HG02885 (cell line): ENCODE data around the gene CSTPP1.

Experiments used
- ATAC-seq: cut with Tn5 transposase; IDR thresholded peaks from one replicate; pipeline ENCODE4 v1.9.1; 2021; ENCODE audit warnings: mild to moderate bottlenecking; ENCODE audit not compliant: unreplicated experiment, poor library complexity

CSTPP1 gene

DNA sequence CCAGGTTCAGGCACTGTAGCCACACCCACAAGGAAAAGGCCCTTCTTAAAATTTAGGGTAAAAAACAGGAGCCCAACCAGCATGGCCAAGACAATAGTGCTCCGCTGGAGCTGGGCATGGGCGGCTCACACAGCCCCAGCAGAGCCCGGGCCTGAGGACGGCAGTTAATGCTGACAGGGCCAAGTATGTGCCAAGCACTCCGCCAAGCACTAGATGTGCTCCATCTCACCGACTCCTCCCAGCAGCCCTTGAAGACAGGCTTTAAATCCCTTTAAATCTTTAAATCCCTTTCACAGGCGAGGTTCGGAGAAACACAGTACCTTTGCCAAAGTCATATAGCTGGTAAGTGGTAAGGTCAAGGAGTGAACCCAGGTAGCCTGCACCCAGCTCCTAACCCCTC lies 235.3 kb downstream of the CSTPP1 start:
- ATAC-seq: no peak

DNA sequence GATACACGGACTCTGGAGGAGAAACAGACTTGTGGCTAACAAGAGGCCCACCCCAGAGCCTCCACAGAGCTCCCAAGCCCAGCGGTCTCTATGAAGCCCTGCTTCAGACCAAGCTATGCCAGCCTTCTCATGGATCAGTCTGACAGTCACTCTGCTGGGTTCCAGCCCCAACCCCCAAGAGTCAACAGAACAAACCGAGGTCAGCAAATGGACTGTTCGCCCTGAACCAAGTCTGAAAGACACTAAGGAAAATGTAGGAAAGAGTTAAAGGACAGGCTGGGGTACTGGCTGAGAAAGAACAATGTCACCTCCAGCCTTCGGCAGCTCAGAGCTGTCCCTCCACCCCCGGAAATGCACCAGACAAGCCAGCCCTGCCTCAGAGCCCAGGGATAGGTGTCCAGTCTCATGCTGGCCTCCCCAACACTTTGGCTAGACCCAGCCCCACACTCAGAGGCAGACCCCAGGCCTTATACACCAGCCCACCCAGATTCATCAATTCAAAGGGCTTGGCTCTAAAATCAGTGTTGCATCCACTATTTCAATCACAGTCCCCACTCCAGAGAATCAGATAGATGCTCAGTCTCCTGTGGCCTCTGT lies 236.3 kb downstream of the CSTPP1 start:
- no peak for ATAC-seq

- no peak for ATAC-seq
These were observed 239.3 kb downstream of the CSTPP1 start for GRCh38 chr11:47175746-47176327.

- ATAC-seq: peak; percentile 92
These were observed 240.0 kb downstream of the CSTPP1 start, which contains the start of gene ARFGAP2 for GRCh38 chr11:47176328-47177228. Gene ARFGAP2, minus strand, starts transcription at chr11:47176879. Its CDS starts 26 bp downstream, at chr11:47176853.

- ATAC-seq: peak; percentile 52
These were observed 240.8 kb downstream of the CSTPP1 start for GRCh38 chr11:47177229-47177845.

DNA sequence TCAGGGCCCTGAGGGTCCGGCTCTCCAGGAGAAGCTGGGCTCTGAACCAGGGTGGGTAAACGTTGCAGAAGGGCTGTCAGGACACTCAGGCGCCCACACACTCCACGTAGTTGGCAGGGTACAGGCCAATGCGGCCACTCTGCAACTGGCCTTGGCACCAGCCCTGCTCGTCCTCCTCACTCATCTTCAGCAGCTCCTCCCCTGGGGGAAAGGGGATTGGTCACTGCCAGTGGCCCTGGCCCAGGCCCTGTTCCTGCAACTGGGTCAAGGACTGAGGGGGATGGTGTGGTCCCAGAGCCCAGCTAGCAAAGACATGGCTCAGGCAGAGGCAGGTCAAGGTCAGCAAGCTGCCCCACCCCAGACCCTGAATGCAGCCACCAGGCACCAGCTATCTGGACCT lies 241.3 kb downstream of the CSTPP1 start:
- ATAC-seq: no peak

DNA sequence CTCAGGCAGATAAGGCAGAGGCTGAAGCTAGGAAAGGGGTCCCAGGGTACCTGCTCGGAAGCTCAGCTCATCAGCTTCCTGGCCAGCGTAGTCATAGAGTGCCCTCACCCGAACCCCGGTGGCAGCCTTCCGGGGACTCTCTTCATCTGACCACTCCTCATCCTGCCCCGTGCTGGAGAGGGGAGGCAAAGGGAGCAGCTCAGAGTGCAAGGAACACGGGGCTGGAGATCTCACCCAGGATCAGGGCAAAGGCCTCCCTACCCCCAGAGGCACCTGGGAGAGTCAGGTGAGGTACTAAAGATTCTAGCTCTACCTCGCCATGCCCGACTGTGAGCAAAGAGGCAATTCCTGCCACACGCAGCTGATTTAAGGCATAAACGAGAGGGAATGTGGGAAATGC lies 241.8 kb downstream of the CSTPP1 start:
- ATAC-seq: no peak

DNA sequence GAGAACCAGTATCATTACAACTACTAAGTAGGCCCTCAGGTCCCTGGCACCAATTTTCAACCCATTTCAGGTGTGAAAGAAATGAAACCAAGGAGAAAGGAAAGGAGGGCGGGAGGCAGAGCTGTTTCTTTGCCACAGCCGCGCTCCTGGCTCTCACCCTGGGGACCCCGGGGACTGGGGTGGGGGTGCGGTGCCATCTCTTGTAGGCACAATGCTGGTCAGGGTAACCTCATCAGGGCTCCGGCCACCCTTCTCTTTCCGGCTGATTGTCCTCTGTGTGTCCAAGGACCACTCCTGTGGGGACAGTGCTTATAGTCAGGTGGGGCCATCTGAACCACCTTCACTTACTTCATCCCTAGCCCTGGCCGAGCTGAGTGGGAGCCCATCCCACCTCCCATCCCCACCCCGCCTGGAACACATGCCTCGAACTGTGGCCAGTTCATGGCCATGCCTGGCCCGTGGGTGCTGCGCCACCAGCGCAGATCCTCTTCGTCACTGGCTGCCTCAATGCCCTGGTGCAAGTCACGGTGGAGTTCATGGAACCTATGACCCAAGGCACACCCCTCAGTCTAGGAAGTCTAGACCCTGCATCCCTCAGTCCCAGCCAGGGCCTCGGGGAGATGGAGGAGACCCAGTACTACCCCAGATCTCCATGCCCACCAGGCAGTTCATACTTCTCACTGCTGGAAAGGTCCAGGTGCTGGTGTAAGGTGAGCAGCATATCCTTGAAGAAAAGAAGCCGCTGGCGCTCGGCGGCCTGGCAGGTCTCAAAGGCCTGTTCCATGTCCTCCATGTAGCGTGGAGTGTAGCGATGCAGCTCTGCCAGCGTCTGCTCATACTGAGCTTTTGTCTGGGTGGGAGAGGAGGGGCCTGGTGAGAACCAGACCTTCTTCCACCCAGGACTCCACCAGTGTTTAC lies 242.4 kb downstream of the CSTPP1 start:
- no peak for ATAC-seq

DNA sequence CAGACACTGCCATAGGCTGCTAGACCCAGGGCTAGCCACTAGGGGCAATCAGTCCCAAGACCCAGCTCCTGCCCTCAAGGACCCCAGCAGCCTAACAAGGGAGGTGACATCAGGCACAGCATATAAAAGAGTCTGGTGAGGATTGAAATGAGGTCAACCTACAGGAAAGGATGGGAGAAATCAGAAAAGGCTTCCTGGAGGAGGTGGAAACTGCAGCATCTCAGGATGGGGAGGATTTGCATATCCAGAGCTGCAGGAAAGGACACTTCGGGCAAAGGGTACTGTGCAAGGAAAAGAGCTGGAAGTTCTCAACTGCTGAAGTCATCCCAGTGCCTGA lies 243.1 kb downstream of the CSTPP1 start:
- ATAC-seq: peak; percentile 24

DNA sequence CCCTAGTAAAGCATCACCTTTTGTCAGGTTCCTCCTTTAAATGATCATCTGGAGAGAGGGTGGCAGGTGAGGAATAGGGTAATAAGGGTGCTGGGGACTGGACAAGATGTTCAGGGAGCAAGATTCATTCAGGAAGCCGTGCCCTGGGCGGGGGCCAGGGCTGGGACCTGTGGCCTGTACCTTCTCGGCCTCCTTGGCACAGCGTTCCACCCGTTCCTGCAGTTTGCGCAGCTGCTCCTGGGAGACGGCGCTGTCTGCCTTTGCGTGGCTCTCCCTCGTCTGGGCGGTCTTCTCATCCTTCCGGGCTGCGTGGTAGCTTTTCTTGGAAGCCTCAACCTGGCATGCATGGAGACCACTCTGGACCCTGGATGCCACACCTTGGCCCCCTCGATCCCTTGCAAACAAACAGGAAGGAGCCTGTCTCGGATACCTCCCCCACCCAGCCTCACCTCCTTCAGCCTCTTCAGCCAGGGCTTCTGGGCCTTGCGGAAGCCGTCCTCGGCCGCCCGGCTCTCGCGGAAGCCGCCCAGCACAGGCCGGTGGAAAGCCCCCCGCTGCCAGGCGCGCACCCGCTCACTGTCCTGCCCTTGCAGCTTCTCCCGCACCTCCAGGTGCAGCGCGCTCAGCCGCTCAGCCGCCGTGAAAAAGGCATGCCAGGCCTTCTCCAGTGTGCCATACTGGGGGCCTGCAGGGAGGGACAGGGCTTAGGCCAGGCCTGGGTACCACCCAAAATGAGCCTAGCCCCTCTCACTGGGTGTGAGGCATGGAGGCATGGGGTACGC lies 243.6 kb downstream of the CSTPP1 start:
- no peak for ATAC-seq

- ATAC-seq: no peak
These were observed 244.7 kb downstream of the CSTPP1 start for GRCh38 chr11:47181271-47181670.

- no peak for ATAC-seq
These were observed 245.8 kb downstream of the CSTPP1 start for GRCh38 chr11:47182380-47182779.

DNA sequence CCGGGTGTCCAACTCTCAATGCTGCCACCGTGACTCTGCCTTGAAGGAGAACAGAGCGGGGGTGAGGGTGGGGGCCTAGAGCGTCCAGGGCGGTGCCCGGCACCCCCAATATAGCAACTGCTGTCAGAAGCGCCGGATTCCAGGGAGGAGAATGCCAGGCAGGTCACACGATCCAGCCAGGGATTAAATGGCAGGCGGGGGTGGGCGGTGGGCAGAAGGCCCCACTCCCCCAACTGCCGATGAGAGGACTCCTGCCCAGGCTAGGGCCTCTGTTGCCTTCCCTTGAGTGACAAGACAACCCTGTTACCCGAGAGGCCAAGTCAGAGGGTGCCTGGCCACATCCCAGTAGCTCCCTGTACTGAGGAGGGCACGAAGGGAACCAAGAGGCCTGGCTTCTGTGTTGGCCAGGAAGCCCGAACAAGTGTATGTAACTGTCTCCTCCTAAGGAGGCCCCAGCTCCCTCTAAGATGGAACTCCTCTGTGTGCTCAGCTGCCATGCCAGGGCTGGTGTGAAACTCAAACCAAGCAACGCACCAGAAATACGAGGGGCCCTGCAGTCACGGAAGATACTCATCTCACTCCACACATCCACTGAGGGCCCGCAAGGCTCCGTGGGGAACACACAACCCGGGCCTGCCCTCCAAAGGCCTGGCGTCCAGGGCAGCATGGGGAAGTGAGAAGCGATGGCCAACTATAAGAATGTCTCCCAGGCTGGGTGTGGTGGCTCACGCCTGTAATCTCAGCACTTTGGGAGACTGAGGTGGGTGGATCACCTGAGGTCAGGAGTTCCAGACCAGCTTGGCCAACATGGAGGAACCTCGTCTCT lies 246.7 kb downstream of the CSTPP1 start:
- no peak for ATAC-seq

DNA sequence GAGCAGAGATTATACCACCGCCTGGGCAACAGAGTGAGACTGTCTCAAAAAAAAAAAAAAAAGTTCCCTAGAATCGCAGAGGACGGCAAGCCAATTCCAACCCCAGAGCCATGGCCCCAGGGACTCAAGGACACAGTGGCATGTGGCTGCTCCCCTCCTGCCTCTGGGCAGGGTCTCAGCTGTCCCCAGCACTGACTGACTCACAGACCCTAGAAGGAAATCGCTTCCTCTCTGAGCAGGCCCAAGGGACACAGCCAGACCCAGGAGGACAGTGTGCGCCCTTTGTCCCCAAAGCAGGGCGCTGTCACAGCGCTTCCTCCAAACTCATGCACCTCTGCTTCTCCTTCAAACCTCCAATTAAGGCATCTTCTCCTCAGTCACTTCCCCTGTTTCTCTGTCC lies 247.4 kb downstream of the CSTPP1 start:
- ATAC-seq: no peak

GRCh38 chr11:47184711-47185304 lies 248.2 kb downstream of the CSTPP1 start:
- ATAC-seq: no peak

- ATAC-seq: no peak
These were observed 248.9 kb downstream of the CSTPP1 start for GRCh38 chr11:47185305-47186075.

DNA sequence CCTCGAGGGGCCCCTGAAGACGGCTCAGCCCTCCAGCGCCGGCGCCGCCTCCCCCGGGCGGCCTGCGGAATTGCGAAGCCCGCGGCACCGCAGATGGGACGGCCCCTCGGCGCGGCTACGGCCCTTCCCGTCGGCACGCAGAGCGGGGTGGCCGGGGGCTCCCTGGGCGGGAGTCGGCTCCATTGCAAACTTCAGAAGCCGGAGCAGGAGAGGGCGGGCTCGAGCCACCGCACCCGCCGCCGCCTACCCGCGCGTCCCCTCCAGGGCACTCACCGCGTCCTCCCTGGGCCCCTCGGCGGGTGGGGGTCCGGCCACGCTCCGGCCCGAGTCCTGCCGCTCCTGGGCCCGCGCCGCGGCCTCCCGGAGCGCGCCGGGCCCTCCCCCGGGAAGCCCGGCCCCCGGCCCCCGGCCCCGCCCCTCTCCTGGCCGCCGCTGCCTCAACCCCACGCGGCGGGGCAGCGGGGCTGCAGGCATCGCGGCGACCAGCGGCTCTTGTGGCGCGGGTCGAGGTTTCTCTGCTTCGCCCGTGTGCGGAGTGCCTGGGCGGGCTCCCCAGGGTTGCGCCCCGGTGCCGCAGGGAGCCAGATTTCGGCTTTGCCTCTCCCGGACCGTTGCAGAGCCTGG lies 249.6 kb downstream of the CSTPP1 start, which contains the start of gene PACSIN3:
TSS of gene PACSIN3 (minus strand) at position 359 of the 624 bp plus-strand sequence. CDS start 3,707 bp downstream, outside the sequence.
- ATAC-seq: peak; percentile 66
